ENCODE measurements around the gene SATB2.

- TF ChIP-seq CTCF (IDR thresholded peaks at IDR 0.05; ENCODE audit: low read depth, low read length, poor library complexity, severe bottlenecking) (no peak), EZH2phosphoT487 (IDR thresholded peaks at IDR 0.05; ENCODE audit: borderline replicate concordance, low read length) (no peak)
These were observed 6.2 kb upstream of the SATB2 start for GRCh38 chr2:199463708-199464605.
